Measurements from ENCODE around the gene MORN1.

- TF ChIP-seq TAF1 (IDR thresholded peaks at IDR 0.05; ENCODE audit: control insufficient read depth, extremely low read depth, insufficient read depth, low read length, severe bottlenecking), result no peak
- TF ChIP-seq RCOR1 (IDR thresholded peaks at IDR 0.05; ENCODE audit: borderline replicate concordance in 1 of 2, low read depth in 2 of 2, low read length in 2 of 2), result no peak
- TF ChIP-seq HNRNPK (IDR thresholded peaks at IDR 0.05; ENCODE audit: low read depth, low read length, poor library complexity, severe bottlenecking), result no peak
- TF ChIP-seq, protein P1, sequence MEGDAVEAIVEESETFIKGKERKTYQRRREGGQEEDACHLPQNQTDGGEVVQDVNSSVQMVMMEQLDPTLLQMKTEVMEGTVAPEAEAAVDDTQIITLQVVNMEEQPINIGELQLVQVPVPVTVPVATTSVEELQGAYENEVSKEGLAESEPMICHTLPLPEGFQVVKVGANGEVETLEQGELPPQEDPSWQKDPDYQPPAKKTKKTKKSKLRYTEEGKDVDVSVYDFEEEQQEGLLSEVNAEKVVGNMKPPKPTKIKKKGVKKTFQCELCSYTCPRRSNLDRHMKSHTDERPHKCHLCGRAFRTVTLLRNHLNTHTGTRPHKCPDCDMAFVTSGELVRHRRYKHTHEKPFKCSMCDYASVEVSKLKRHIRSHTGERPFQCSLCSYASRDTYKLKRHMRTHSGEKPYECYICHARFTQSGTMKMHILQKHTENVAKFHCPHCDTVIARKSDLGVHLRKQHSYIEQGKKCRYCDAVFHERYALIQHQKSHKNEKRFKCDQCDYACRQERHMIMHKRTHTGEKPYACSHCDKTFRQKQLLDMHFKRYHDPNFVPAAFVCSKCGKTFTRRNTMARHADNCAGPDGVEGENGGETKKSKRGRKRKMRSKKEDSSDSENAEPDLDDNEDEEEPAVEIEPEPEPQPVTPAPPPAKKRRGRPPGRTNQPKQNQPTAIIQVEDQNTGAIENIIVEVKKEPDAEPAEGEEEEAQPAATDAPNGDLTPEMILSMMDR (IDR thresholded peaks at IDR 0.05 in 2 of 3, conservative IDR thresholded peaks at IDR 0.05 in 1 of 3; ENCODE audit: insufficient read depth in 2 of 3, low read depth in 1 of 3, low read length in 3 of 3), result no peak
- no peak for TF ChIP-seq ZNF232 (CRISPR knock-in tag; IDR thresholded peaks at IDR 0.05)
- no peak for TF ChIP-seq PCBP2 (IDR thresholded peaks at IDR 0.05; ENCODE audit: low read depth, low read length, poor library complexity, severe bottlenecking)
- no peak for TF ChIP-seq MAX (CRISPR knock-in tag; IDR thresholded peaks at IDR 0.05)
- TF ChIP-seq ZSCAN29 (IDR thresholded peaks at IDR 0.05), result no peak
- TF ChIP-seq ZNF274 (IDR thresholded peaks at IDR 0.05; ENCODE audit: borderline replicate concordance, low read depth, low read length), result no peak
Measured at GRCh38 chr1:2330035-2330434, 61.3 kb downstream of the MORN1 start.

Data from K562 (cell line).